Right lobe of liver (tissue), 6 donors: ENCODE results near the gene ARMH4. TPM values are rescaled to one million over a fixed set of nuclear protein-coding genes. Genes with fewer than 3 reads are reported as not detected.

Experiments used
- ATAC-seq, 4 donors: fragments of 200-7000 bp; cut with Tn5 transposase; one replicate each; pipeline ENCODE4 v1.9.1; 2020; ENCODE audit warnings: mild to moderate bottlenecking in 4 of 4, moderate library complexity in 4 of 4
- DNase-seq, 3 donors: peaks; one replicate each; pipeline ENCODE4 v3.0.0-alpha.2; 2020
- H3K27ac ChIP-seq, 3 donors: fragments of 200-600 bp; one replicate each; pipeline ENCODE4 v1.8.0; 2022
- H3K27me3 ChIP-seq, 2 donors: fragments of 200-600 bp; one replicate each; pipeline ENCODE4 v1.8.0; 2022
- H3K36me3 ChIP-seq, 4 donors: fragments of 200-600 bp; sonication (generic) in 1 of 4; one replicate each; pipeline versions ENCODE4 v1.5.1 to v1.8.0; 2017 to 2022; ENCODE audit warnings: control low read depth in 1 of 4
- H3K4me1 ChIP-seq, 4 donors: fragments of 200-600 bp; sonication (generic) in 1 of 4; one replicate each; pipeline versions ENCODE4 v1.5.1 to v1.8.0; 2017 to 2022; ENCODE audit warnings: control low read depth in 1 of 4
- H3K4me3 ChIP-seq, 3 donors: fragments of 200-600 bp; one replicate each; pipeline ENCODE4 v1.8.0; 2022
- H3K9me3 ChIP-seq, 4 donors: fragments of 200-600 bp; sonication (generic) in 1 of 4; one replicate each; pipeline versions ENCODE4 v1.5.1 to v1.8.0; 2017 to 2022; ENCODE audit warnings: control low read depth in 1 of 4
- POLR2A ChIP-seq: fragments of 450-650 bp; IDR thresholded peaks from one replicate; pipeline ENCODE4 v1.6.1; 2017; ENCODE audit warnings: antibody characterized with exemption, mild to moderate bottlenecking
- WGBS: methylation state at CpG from one replicate; pipeline ENCODE4 v1.1.6; 2018; ENCODE audit warnings: low coverage, low lambda C conversion rate; ENCODE audit not compliant: insufficient coverage; ENCODE audit errors: missing lambda C conversion rate; 5-methylcytosine and 5-hydroxymethylcytosine counted together
- intact Hi-C, 2 donors: fragments of 100-400 bp; cut with DNase I; formaldehyde crosslinking; loops; one replicate each; pipeline versions ENCODE4 v1.11.2 to v1.14.1; 2022
- total RNA-seq, 6 experiments: library from RNA; depleted of rRNA in 2 of 6; stranded (reverse); fragments of >200 nt in 2 of 6; fragmentation: NEBNext Ultra II Directional in 3 of 6; extraction: Animal tissue kit (Norgen Biotek cat#: 25700) in 3 of 6; gene quantifications; one replicate each; pipeline versions ENCODE4 v1.1.0 to v1.2.4, GENCODE V29; 2016 to 2023
- TF ChIP-seq, protein P1 (sequence below), 4 donors: fragments of 200-600 bp in 3 of 4; fragments of 450-650 bp in 1 of 4; IDR thresholded peaks; one replicate each; pipeline versions ENCODE4 v1.5.1 to v1.8.0; 2016 to 2022; ENCODE audit warnings: antibody characterized with exemption in 4 of 4, mild to moderate bottlenecking in 2 of 4
- donor health status: DM: no; HTN: yes; CAD: no.
- donor health status: DM: no; HTN: no; CAD: no.
- donor health status: DM: no; HTN: no; CAD: no.
- donor health status: DM: no; HTN: yes; CAD: no.
- donor health status: DM: no; HTN: yes; CAD: no.

ARMH4 gene
- total RNA-seq, 6 experiments from 2014 or later = 0.25 to 2.1 (median 0.62) TPM

DNA sequence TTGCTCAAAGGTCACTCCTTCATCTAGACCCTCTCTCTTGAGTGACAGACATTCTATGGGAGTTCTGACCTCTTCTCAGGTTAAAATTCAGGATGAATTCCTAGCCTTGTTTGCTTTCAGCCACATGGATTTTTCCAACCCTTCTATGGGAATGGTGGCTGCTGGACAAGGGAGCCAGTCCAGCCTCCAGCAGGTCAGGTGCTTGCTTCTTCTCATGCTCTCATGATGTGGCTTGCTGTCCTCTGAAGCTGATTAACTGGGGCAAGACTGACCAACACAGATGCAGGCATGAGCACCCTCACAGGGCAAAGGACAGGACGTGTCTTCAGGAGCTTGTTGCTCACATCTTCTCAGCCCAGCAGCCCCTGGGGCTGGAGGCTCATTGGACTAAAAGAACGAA, 188.9 kb downstream of the ARMH4 start:
- Histone ChIP-seq H3K4me3 (no peak overlapping the region), H3K4me1 (no peaks in the 10 kb centered on the region), H3K27ac (no peak overlapping the region), H3K27me3 (no peaks in the 10 kb centered on the region), H3K36me3 (no peaks in the 10 kb centered on the region), H3K9me3 (no peaks in the 10 kb centered on the region)
- no peak for DNase-seq
- intact Hi-C loops = no loop called here
- no peak for TF ChIP-seq POLR2A
- TF ChIP-seq, protein P1, sequence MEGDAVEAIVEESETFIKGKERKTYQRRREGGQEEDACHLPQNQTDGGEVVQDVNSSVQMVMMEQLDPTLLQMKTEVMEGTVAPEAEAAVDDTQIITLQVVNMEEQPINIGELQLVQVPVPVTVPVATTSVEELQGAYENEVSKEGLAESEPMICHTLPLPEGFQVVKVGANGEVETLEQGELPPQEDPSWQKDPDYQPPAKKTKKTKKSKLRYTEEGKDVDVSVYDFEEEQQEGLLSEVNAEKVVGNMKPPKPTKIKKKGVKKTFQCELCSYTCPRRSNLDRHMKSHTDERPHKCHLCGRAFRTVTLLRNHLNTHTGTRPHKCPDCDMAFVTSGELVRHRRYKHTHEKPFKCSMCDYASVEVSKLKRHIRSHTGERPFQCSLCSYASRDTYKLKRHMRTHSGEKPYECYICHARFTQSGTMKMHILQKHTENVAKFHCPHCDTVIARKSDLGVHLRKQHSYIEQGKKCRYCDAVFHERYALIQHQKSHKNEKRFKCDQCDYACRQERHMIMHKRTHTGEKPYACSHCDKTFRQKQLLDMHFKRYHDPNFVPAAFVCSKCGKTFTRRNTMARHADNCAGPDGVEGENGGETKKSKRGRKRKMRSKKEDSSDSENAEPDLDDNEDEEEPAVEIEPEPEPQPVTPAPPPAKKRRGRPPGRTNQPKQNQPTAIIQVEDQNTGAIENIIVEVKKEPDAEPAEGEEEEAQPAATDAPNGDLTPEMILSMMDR (IDR thresholded peaks at IDR 0.05) = no peak
- ATAC-seq = no peak
- WGBS = 28% methylated on average over 2 of the region's 2 CpGs

- intact Hi-C loops = no loop called here
Measured at GRCh38 chr14:57962325-57963035, 189.5 kb downstream of the ARMH4 start.

GRCh38 chr14:57961786-57962060, 190.3 kb downstream of the ARMH4 start:
- Histone ChIP-seq H3K36me3 (no peaks in the 10 kb centered on the region), H3K4me1 (no peaks in the 10 kb centered on the region), H3K27me3 (no peaks in the 10 kb centered on the region), H3K4me3 (no peak overlapping the region), H3K27ac (no peak overlapping the region), H3K9me3 (no peaks in the 10 kb centered on the region)
- TF ChIP-seq, protein P1 (IDR thresholded peaks at IDR 0.05) = no peak
- TF ChIP-seq POLR2A = no peak
- no peak for DNase-seq
- intact Hi-C loops = no loop called here
- WGBS = 26% methylated on average over 2 of the region's 2 CpGs
- no peak for ATAC-seq

More at GRCh38 chr14:57962325-57963035, 189.5 kb downstream of the ARMH4 start:
- no peak for DNase-seq
- H3K36me3 ChIP-seq = no peaks in the 10 kb centered on the region
- no peak overlapping the region for H3K4me3 ChIP-seq
- no peak for ATAC-seq
- TF ChIP-seq, protein P1 (IDR thresholded peaks at IDR 0.05) = no peak
- TF ChIP-seq POLR2A = no peak
- no peaks in the 10 kb centered on the region for H3K4me1 ChIP-seq
- no peaks in the 10 kb centered on the region for H3K9me3 ChIP-seq
- H3K27me3 ChIP-seq = no peaks in the 10 kb centered on the region
- 26% methylated on average over 12 of the region's 12 CpGs for WGBS
- no peak overlapping the region for H3K27ac ChIP-seq

DNA sequence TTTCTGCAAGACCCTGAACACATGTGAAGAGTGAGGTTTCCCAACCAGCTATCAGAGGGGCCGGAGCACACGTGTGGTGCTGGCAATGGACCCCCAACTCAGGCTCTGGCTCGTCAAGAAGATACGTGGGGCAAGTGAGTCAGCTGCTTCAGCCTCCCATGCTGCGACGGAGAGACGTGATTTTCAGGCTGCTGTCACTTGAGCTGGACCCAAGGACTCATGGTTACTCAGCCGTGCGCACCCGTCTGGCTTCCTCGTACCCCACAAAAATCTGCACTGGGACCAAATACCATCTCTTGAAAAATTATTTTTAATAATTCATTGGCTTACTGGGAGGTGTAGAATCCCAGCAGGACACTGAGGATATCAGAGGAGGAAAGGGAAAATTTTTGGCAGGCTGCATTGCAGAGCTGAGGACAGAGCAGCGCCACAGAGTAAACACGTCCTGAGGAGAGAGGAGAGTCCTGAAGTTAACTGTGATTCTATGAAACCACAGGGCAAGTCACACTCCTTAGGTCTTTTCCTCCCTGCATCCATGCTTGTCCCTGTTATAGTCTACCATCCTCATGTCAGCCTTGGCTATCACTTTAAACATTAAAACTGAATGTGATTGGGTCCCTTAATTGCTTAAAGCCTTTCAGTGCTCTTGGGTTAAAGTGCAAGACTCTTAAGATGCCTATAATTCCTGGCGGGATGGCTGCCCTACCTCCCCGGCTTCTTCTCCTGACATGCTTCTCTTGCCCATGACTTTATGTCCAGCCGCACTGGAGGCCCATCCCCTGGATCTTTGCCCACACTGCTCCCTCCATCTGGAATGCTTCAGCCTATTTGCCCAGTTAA, 190.8 kb downstream of the ARMH4 start:
- TF ChIP-seq, protein P1 (IDR thresholded peaks at IDR 0.05) = no peak
- TF ChIP-seq POLR2A = no peak
- intact Hi-C loops = no loop called here
- Histone ChIP-seq H3K9me3 (no peaks in the 10 kb centered on the region), H3K4me3 (no peak overlapping the region), H3K4me1 (no peaks in the 10 kb centered on the region), H3K36me3 (no peaks in the 10 kb centered on the region), H3K27ac (no peak overlapping the region), H3K27me3 (no peaks in the 10 kb centered on the region)
- ATAC-seq (no peak), DNase-seq (no peak)
- 59% methylated on average over 9 of the region's 16 CpGs for WGBS
